OCI-LY3 (cell line): ENCODE measurements around the gene PTPRT.

ENCODE experiments used
- H2AFZ ChIP-seq: fragments of 200-600, 300-600 bp; shearing (Covaris generic); 2 replicates; pipeline ENCODE4 v1.6.0; 2014; ENCODE audit warnings: antibody characterized with exemption, low read depth, low read length
- H3K27ac ChIP-seq: fragments of 200-600, 300-600 bp; sonication (generic); 2 replicates; pipeline ENCODE4 v1.5.1; 2014; ENCODE audit warnings: mild to moderate bottlenecking, low read length, moderate library complexity, mixed read lengths
- H3K27me3 ChIP-seq: fragments of 200-600, 300-600 bp; sonication (generic); 2 replicates; pipeline ENCODE4 v1.6.1; 2014; ENCODE audit warnings: low read depth, low read length, mixed read lengths
- H3K36me3 ChIP-seq: fragments of 200-600, 300-600 bp; sonication (generic); replicated peaks from 2 replicates; pipeline ENCODE3; 2014; ENCODE audit warnings: low read depth, low read length, mixed read lengths
- H3K4me1 ChIP-seq: fragments of 300-600, 200-600 bp; sonication (generic); 2 replicates; pipeline ENCODE4 v1.6.1; 2014; ENCODE audit warnings: low read length, mixed read lengths
- H3K4me2 ChIP-seq: fragments of 200-600, 300-600 bp; sonication (generic); 2 replicates; pipeline ENCODE4 v1.6.1; 2014; ENCODE audit warnings: low read length, mixed read lengths
- H3K4me3 ChIP-seq: fragments of 300-600, 200-600 bp; sonication (generic); 2 replicates; pipeline ENCODE4 v1.5.1; 2014; ENCODE audit warnings: antibody characterized with exemption, mild to moderate bottlenecking, low read length, moderate library complexity
- H3K79me2 ChIP-seq: fragments of 300-600, 200-600 bp; shearing (Covaris generic); 2 replicates; pipeline ENCODE4 v1.6.1; 2014; ENCODE audit warnings: mild to moderate bottlenecking, low read length, mixed read lengths
- H3K9ac ChIP-seq: fragments of 300-600, 200-600 bp; shearing (Covaris generic); 2 replicates; pipeline ENCODE4 v1.6.0; 2014; ENCODE audit warnings: mild to moderate bottlenecking, low read length, moderate library complexity
- H3K9me3 ChIP-seq: fragments of 200-600, 300-600 bp; shearing (Covaris generic); 2 replicates; pipeline ENCODE4 v1.6.1; 2014; ENCODE audit warnings: low read length, mixed read lengths; ENCODE audit not compliant: insufficient read depth
- H4K20me1 ChIP-seq: fragments of 200-600, 300-600 bp; sonication (generic); 2 replicates; pipeline ENCODE4 v1.6.1; 2016; ENCODE audit warnings: low read length, mixed read lengths; ENCODE audit not compliant: insufficient read depth
- CTCF ChIP-seq: fragments of 200-600, 300-600 bp; sonication (generic); IDR thresholded peaks from 2 replicates; pipeline ENCODE4 v1.5.1; 2014; ENCODE audit warnings: antibody characterized with exemption, low read length, low read depth
- EZH2phosphoT487 ChIP-seq: fragments of 200-600 bp; shearing (Covaris generic); IDR thresholded peaks from 2 replicates; pipeline ENCODE4 v1.6.1; 2018; ENCODE audit warnings: antibody characterized with exemption, mixed run types, low read depth

Gene PTPRT

GRCh38 chr20:42763015-42763414 lies 426.7 kb downstream of the PTPRT start:
- Histone ChIP-seq H2AFZ (no peak overlapping the region), H3K79me2 (no peaks in the 10 kb centered on the region), H3K27me3 (0 out of 2 replicates have a peak, but pooled peaks cover 2% of the 10 kb centered on the region), H3K4me3 (no peak overlapping the region), H3K4me1 (no peaks in the 10 kb centered on the region), H3K36me3 (no peaks in the 10 kb centered on the region), H3K4me2 (no peak overlapping the region), H3K9me3 (no peaks in the 10 kb centered on the region), H3K9ac (no peak overlapping the region), H4K20me1 (no peaks in the 10 kb centered on the region), H3K27ac (no peak overlapping the region)
- no peak for TF ChIP-seq CTCF
- TF ChIP-seq EZH2phosphoT487 = no peak

- Histone ChIP-seq H3K27ac (no peak overlapping the region), H3K79me2 (no peaks in the 10 kb centered on the region), H3K4me3 (no peak overlapping the region), H3K9me3 (no peaks in the 10 kb centered on the region), H2AFZ (no peak overlapping the region), H3K27me3 (0 out of 2 replicates have a peak, but pooled peaks cover 2% of the 10 kb centered on the region), H3K9ac (no peak overlapping the region), H4K20me1 (no peaks in the 10 kb centered on the region), H3K4me1 (no peaks in the 10 kb centered on the region), H3K36me3 (no peaks in the 10 kb centered on the region), H3K4me2 (no peak overlapping the region)
- TF ChIP-seq CTCF (no peak), EZH2phosphoT487 (no peak)
Measured at GRCh38 chr20:42756991-42757390, 432.7 kb downstream of the PTPRT start.

- Histone ChIP-seq H2AFZ (no peak overlapping the region), H3K4me3 (no peak overlapping the region), H3K4me2 (no peak overlapping the region), H3K9me3 (no peaks in the 10 kb centered on the region), H3K27ac (no peak overlapping the region), H3K9ac (no peak overlapping the region), H3K4me1 (no peaks in the 10 kb centered on the region), H3K36me3 (no peaks in the 10 kb centered on the region), H4K20me1 (no peaks in the 10 kb centered on the region), H3K27me3 (0 out of 2 replicates have a peak, but pooled peaks cover 4% of the 10 kb centered on the region), H3K79me2 (no peaks in the 10 kb centered on the region)
- no peak for TF ChIP-seq CTCF
- no peak for TF ChIP-seq EZH2phosphoT487
Measured at GRCh38 chr20:42754706-42755105, 435.0 kb downstream of the PTPRT start.

- no peaks in the 10 kb centered on the region for H3K9me3 ChIP-seq
- TF ChIP-seq CTCF = no peak
- TF ChIP-seq EZH2phosphoT487 = no peak
- no peak overlapping the region for H3K27ac ChIP-seq
- no peaks in the 10 kb centered on the region for H4K20me1 ChIP-seq
- no peak overlapping the region for H3K4me3 ChIP-seq
- H3K27me3 ChIP-seq = 0 out of 2 replicates have a peak, but pooled peaks cover 8% of the 10 kb centered on the region
- H3K79me2 ChIP-seq = no peaks in the 10 kb centered on the region
- H3K9ac ChIP-seq = no peak overlapping the region
- H2AFZ ChIP-seq = no peak overlapping the region
- H3K36me3 ChIP-seq = no peaks in the 10 kb centered on the region
- H3K4me2 ChIP-seq = no peak overlapping the region
- no peaks in the 10 kb centered on the region for H3K4me1 ChIP-seq
Measured at GRCh38 chr20:42752620-42753019, 437.1 kb downstream of the PTPRT start.
